ENCODE data around the gene ZNF581. TPM values are rescaled to one million over a fixed set of nuclear protein-coding genes. Genes with fewer than 3 reads are reported as not detected.

Gene ZNF581
- total RNA-seq, 4 donors from 2014 or later = 5.7 to 19.4 (median 8.8) TPM

GRCh38 chr19:55613930-55614710 is 29.3 kb upstream of the ZNF581 start:
- H3K36me3 ChIP-seq = peaks cover 0 to 74% (median 6%) of the 10 kb centered on the region in 3 donors
- WGBS, 2 donors = 92 to 95% methylated on average over 46 to 56 of the region's 75 CpGs

GRCh38 chr19:55614711-55615542 is 28.5 kb upstream of the ZNF581 start:
- no peaks in the 10 kb centered on the region for H3K9me3 ChIP-seq
- H3K36me3 ChIP-seq = peaks cover 0 to 66% (median 6%) of the 10 kb centered on the region in 3 donors
- H3K27ac ChIP-seq = no peak overlapping the region
- H3K4me3 ChIP-seq = no peak overlapping the region
- DNase-seq (ENCODE audit: low spot score in 2 of 2) = no peak
- peaks cover 0 to 21% (median 0%) of the 10 kb centered on the region in 4 donors for H3K4me1 ChIP-seq
- TF ChIP-seq EP300 (IDR thresholded peaks at IDR 0.05) (no peak), CTCF (IDR thresholded peaks at IDR 0.05) (no peak)
- 95 to 96% methylated on average over 84 to 98 of the region's 98 CpGs for WGBS, 2 donors
- no peaks in the 10 kb centered on the region for H3K27me3 ChIP-seq

More at GRCh38 chr19:55613930-55614710, 29.3 kb upstream of the ZNF581 start:
- no peaks in the 10 kb centered on the region for H3K9me3 ChIP-seq
- TF ChIP-seq EP300 (IDR thresholded peaks at IDR 0.05) (no peak), CTCF (IDR thresholded peaks at IDR 0.05) (no peak), POLR2A (IDR thresholded peaks at IDR 0.05) (no peak)
- H3K27me3 ChIP-seq = no peaks in the 10 kb centered on the region
- DNase-seq (ENCODE audit: low spot score in 2 of 2) = no peak
- H3K27ac ChIP-seq = no peak overlapping the region
- peaks cover 0 to 21% (median 0%) of the 10 kb centered on the region in 4 donors for H3K4me1 ChIP-seq
- no peak overlapping the region for H3K4me3 ChIP-seq

- H3K4me3 ChIP-seq = no peak overlapping the region
- no peaks in the 10 kb centered on the region for H3K27me3 ChIP-seq
- H3K9me3 ChIP-seq = no peaks in the 10 kb centered on the region
- H3K4me1 ChIP-seq = peaks cover 0 to 18% (median 0%) of the 10 kb centered on the region in 4 donors
- H3K36me3 ChIP-seq = peaks cover 0 to 66% (median 6%) of the 10 kb centered on the region in 3 donors
- H3K27ac ChIP-seq = no peak overlapping the region
- WGBS, 2 donors = 96 to 97% methylated on average over 69 to 80 of the region's 88 CpGs
- no peak for DNase-seq (ENCODE audit: low spot score in 2 of 2)
- TF ChIP-seq POLR2A (IDR thresholded peaks at IDR 0.05) (no peak), EP300 (IDR thresholded peaks at IDR 0.05) (no peak), CTCF (IDR thresholded peaks at IDR 0.05) (no peak)
These were observed 27.7 kb upstream of the ZNF581 start for GRCh38 chr19:55615543-55616394.

GRCh38 chr19:55616395-55616875 is 27.0 kb upstream of the ZNF581 start:
- H3K36me3 ChIP-seq = peaks cover 4 to 70% (median 6%) of the 10 kb centered on the region in 3 donors
- H3K27me3 ChIP-seq = no peaks in the 10 kb centered on the region
- no peak overlapping the region for H3K4me3 ChIP-seq
- DNase-seq (ENCODE audit: low spot score in 2 of 2) = no peak
- H3K4me1 ChIP-seq = peaks cover 0 to 11% (median 0%) of the 10 kb centered on the region in 4 donors
- TF ChIP-seq CTCF (IDR thresholded peaks at IDR 0.05) = no peak
- no peaks in the 10 kb centered on the region for H3K9me3 ChIP-seq
- no peak overlapping the region for H3K27ac ChIP-seq
- WGBS, 2 donors = 96% methylated on average over 26 to 38 of the region's 38 CpGs

Measured in tibial nerve (tissue), 4 donors.